Stimulated activated CD8-positive, alpha-beta memory T cell treated with anti-CD3 and anti-CD28 coated beads, Interleukin-4, amount 100 ng/mL, for 4 hours (primary cell): Measurements from ENCODE around the gene C2orf42.
A peak's percentile ranks its signal among the peaks of the same experiment; 100 is the strongest.
"Not testable (repeated sequence)": the region's sequence is repeated elsewhere in the genome, so short reads cannot be mapped to it uniquely, and the experiment has no call there.

ENCODE experiments used
- DNase-seq, 2 donors: peaks; one replicate each; pipeline ENCODE4 v3.0.0-alpha.2; 2020; ENCODE audit warnings: low read depth in 2 of 2, low spot score in 1 of 2

Gene C2orf42

GRCh38 chr2:70190418-70191243, at the start of gene C2orf42:
Gene C2orf42 (minus strand): TSS chr2:70191019. CDS start chr2:70181985, 9,034 bp downstream.
- DNase-seq = peak; percentile 95

- no peak for DNase-seq
Observed at GRCh38 chr2:70240599-70240998, 49.8 kb upstream of the C2orf42 start.

GRCh38 chr2:70233926-70234325, 43.1 kb upstream of the C2orf42 start:
- DNase-seq = no peak

DNA sequence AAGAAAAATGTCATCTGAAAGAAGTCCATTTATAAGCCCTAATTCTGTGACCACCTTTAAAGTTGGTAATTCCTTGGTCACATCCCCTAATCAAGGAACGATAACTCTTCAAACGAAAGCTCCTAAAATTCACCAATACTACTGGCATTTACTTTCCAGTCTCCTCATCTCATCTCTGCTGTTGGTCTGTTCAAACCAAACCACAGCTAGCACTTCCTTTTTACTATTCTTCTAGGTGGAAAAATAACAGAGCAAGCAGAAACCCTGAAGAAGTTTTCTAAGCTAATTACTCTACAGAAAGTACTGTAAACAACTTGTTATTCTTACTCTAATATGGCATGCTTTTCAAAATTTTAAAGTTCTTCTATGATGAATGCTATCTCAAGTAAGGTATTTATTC, 36.0 kb upstream of the C2orf42 start:
- DNase-seq = no peak

GRCh38 chr2:70223305-70223704, 32.5 kb upstream of the C2orf42 start:
- not testable (repeated sequence) for DNase-seq

- DNase-seq = no peak
Observed at GRCh38 chr2:70214953-70215549, 24.2 kb upstream of the C2orf42 start.

DNA sequence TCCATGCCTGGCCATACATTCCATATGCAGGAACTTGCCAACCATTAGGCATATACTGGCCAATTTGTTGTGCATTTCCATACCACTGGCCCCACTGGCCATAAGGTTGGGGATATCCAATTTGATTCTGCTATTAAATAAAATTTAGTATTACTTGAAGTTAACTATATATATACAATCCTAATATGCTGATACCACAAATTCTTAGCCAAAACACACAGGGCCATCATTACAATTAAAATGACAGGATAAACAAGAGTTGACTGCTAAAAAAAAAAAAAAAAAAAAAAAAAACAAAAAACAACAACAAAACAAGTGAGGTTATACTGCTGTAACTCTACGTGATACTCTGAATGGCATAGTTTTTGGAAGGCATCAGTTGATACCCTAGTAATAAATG, 23.5 kb upstream of the C2orf42 start:
- no peak for DNase-seq

GRCh38 chr2:70212298-70212932, 21.6 kb upstream of the C2orf42 start:
- DNase-seq = no peak

DNA sequence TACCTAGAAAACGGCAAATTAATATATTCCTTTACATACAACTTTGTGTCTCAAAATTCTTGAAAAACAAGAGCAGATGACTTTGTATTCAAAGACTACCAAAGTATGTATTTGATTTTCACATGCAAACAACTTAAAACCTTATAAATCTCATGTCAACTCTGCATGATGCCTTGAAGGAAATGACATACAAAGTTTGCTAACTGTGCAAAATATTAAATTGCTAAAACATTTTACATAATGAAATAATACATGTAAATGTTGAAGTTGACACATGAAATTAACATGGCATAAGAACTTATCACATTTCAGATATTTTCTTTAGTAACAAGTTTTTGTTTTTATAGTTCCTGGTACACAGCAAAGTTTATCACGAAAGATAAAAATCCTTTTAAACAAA, 20.8 kb upstream of the C2orf42 start:
- no peak for DNase-seq

- DNase-seq = no peak
Observed at GRCh38 chr2:70204452-70204851, 13.6 kb upstream of the C2orf42 start.

DNA sequence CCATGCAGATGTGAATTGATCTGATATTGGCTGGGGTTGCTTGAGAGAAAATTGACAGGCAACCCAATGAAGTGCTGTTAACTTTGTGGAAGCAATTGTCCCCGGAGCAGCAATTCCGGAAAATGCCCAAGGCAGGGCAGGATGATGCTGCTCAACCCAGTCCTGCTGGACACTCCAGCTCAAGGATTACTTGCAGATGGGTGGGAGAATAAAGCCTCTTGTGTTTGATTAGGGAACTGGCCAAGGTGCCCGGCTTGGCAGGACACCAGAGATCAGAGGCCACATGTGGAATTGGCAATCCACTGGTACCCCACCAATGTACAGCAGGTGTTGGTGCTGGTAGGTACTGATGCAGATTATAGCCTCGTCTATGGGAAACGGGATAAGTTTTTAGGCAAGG, 12.3 kb upstream of the C2orf42 start:
- DNase-seq = no peak

DNA sequence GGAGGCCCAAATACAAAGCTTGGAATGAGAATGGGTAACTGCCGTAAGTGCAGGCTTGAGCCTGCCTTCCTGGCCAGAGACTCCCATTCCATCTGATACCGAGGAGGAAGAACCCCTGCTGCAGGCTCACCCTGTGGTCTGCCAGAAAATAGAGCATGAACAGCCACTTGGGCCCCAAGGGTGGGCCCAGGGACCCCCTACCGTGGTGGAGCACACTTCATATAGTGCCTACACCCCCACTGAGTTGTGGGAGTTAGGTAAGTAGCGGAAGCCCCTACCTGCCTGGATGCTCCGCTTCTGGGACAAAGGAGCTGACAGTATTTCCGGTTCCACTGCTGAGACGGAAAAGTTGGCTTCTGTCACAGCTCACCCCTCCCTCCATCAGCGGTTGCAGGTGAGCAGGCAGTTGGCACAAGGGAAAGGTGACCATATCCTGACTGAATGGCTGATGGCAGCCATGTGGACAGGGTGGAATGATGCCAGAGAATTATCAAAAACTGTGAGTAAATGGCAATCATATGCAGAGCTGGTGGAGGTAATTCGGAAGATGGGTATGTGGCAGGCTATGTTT, 11.5 kb upstream of the C2orf42 start:
- no peak for DNase-seq

- no peak for DNase-seq
Observed at GRCh38 chr2:70201831-70202230, 11.0 kb upstream of the C2orf42 start.

- no peak for DNase-seq
Observed at GRCh38 chr2:70201225-70201768, 10.5 kb upstream of the C2orf42 start.

GRCh38 chr2:70199320-70199864, 8.6 kb upstream of the C2orf42 start:
- DNase-seq = no peak

DNA sequence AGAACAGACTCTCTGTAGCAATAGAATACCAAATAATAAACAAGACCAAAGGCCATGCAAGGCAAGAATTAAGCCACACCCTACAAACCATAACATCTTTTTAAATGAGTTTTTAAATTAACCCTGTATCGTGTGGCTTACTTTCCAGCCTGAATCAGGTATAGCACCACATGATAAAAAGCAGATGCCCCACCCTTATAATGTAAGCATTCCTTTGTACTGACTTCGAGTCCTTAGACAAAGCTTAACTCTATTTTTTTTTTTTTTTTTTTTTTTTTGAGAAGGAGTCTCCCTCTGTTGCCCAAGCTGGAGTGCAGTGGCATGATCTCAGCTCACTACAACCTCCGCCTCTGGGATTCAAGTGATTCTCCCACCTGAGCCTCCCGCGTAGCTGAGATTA, 1.7 kb upstream of the C2orf42 start:
- DNase-seq = no peak

DNA sequence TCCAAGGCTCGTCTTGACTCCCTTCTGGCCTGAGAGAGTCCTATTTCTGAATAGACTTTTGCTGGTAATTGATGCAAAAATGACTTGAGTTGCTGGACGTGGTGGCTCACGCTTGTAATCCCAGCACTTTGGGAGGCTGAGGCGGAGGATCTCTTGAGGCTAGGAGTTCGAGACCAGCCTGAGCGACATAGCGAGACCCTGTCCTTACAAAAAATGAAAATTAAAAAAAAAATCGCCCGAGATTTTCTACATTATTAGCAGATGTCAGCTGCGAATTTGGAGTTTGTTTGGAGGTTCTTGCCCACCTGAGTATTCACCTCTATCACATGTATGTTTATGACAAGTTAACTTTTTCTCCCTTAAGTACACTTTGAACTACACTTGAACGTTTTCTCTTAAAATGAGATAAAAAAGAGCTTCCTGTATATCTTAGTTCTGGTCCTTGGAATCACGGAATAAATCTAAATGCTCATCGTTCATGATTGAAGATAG, 471 bp upstream of the C2orf42 start:
- no peak for DNase-seq

- no peak for DNase-seq
Observed at GRCh38 chr2:70188460-70188859, 2.4 kb downstream of the C2orf42 start.

GRCh38 chr2:70187170-70187569, 3.6 kb downstream of the C2orf42 start:
- not testable (repeated sequence) for DNase-seq

- DNase-seq = no peak
Observed at GRCh38 chr2:70182689-70183088, 8.1 kb downstream of the C2orf42 start.

- DNase-seq = no peak
Observed at GRCh38 chr2:70181363-70181956, 9.4 kb downstream of the C2orf42 start.
